SH-SY5Y (cell line): Measurements from ENCODE around the gene KLHL29.

Experiments used
- GATA2 ChIP-seq: IDR thresholded peaks from 2 replicates; pipeline ENCODE4 v1.6.1; 2011; ENCODE audit warnings: mild to moderate bottlenecking, low read depth, low read length
- GATA3 ChIP-seq: IDR thresholded peaks from 2 replicates; pipeline ENCODE4 v1.6.1; 2011; ENCODE audit warnings: low read depth, mild to moderate bottlenecking, low read length, moderate library complexity

The KLHL29 gene

GRCh38 chr2:23430263-23430662 lies 45.3 kb downstream of the KLHL29 start:
- no peak for TF ChIP-seq GATA2

GRCh38 chr2:23432531-23432930 lies 47.6 kb downstream of the KLHL29 start:
- TF ChIP-seq GATA2 (no peak), GATA3 (no peak)

GRCh38 chr2:23433282-23433681 lies 48.3 kb downstream of the KLHL29 start:
- TF ChIP-seq GATA2 = no peak
- no peak for TF ChIP-seq GATA3

- TF ChIP-seq GATA3 = no peak
- TF ChIP-seq GATA2 = no peak
Measured at GRCh38 chr2:23434721-23435121, 49.7 kb downstream of the KLHL29 start.

- no peak for TF ChIP-seq GATA2
- no peak for TF ChIP-seq GATA3
Measured at GRCh38 chr2:23435250-23436035, 50.5 kb downstream of the KLHL29 start.

GRCh38 chr2:23436346-23437098 lies 51.5 kb downstream of the KLHL29 start:
- TF ChIP-seq GATA2 = no peak
- no peak for TF ChIP-seq GATA3

- TF ChIP-seq GATA2 (no peak), GATA3 (no peak)
Measured at GRCh38 chr2:23441414-23441813, 56.4 kb downstream of the KLHL29 start.

GRCh38 chr2:23445450-23445868 lies 60.5 kb downstream of the KLHL29 start:
- no peak for TF ChIP-seq GATA3
- TF ChIP-seq GATA2 = no peak

- TF ChIP-seq GATA2 = no peak
- no peak for TF ChIP-seq GATA3
Measured at GRCh38 chr2:23446916-23447315, 61.9 kb downstream of the KLHL29 start.

GRCh38 chr2:23447405-23447804 lies 62.4 kb downstream of the KLHL29 start:
- no peak for TF ChIP-seq GATA3
- TF ChIP-seq GATA2 = no peak

GRCh38 chr2:23448906-23449305 lies 63.9 kb downstream of the KLHL29 start:
- TF ChIP-seq GATA2 = no peak
- TF ChIP-seq GATA3 = no peak

GRCh38 chr2:23449413-23449812 lies 64.4 kb downstream of the KLHL29 start:
- TF ChIP-seq GATA3 = no peak
- TF ChIP-seq GATA2 = no peak

GRCh38 chr2:23449831-23450331 lies 64.9 kb downstream of the KLHL29 start:
- TF ChIP-seq GATA2 (no peak), GATA3 (no peak)

GRCh38 chr2:23452372-23452771 lies 67.4 kb downstream of the KLHL29 start:
- TF ChIP-seq GATA2 = no peak
- no peak for TF ChIP-seq GATA3
